Trophoblast cell (in vitro differentiated cells and primary cell): ENCODE results near the gene INTS4.
"Not testable (repeated sequence)": the region's sequence is repeated elsewhere in the genome, so short reads cannot be mapped to it uniquely, and the experiment has no call there.

Experiments used
- DNase-seq, 2 donors: peaks; one replicate each; pipeline ENCODE4 v3.0.0-alpha.2; 2016
- H2AFZ ChIP-seq: 2 replicates; pipeline ENCODE4 v1.6.1; 2013; ENCODE audit warnings: low read length, moderate library complexity, mild to moderate bottlenecking; ENCODE audit not compliant: insufficient read depth, poor library complexity
- H2AK5ac ChIP-seq: 2 replicates; pipeline ENCODE4 v1.6.1; 2013; ENCODE audit warnings: mild to moderate bottlenecking, low read length
- H2BK120ac ChIP-seq: 2 replicates; pipeline ENCODE4 v1.6.1; 2013; ENCODE audit warnings: low read length, mild to moderate bottlenecking, moderate library complexity; ENCODE audit not compliant: insufficient read depth, poor library complexity
- H2BK12ac ChIP-seq: 2 replicates; pipeline ENCODE4 v1.6.1; 2013; ENCODE audit warnings: mild to moderate bottlenecking, low read length, moderate library complexity
- H2BK5ac ChIP-seq: 2 replicates; pipeline ENCODE4 v1.6.1; 2013; ENCODE audit warnings: low read length, low read depth, moderate library complexity, mild to moderate bottlenecking; ENCODE audit not compliant: poor library complexity
- H3K14ac ChIP-seq: 2 replicates; pipeline ENCODE4 v1.6.1; 2013; ENCODE audit warnings: mild to moderate bottlenecking, low read length
- H3K18ac ChIP-seq: 2 replicates; pipeline ENCODE4 v1.6.1; 2013; ENCODE audit warnings: mild to moderate bottlenecking, low read length
- H3K23ac ChIP-seq: 2 replicates; pipeline ENCODE4 v1.6.1; 2013; ENCODE audit warnings: low read length
- H3K27ac ChIP-seq: 2 replicates; pipeline ENCODE4 v1.5.1; 2013; ENCODE audit warnings: low read depth, mild to moderate bottlenecking, inconsistent platforms, low read length, moderate library complexity
- H3K27me3 ChIP-seq: 2 replicates; pipeline ENCODE4 v1.6.1; 2013; ENCODE audit warnings: inconsistent platforms, mild to moderate bottlenecking, low read length, moderate library complexity; ENCODE audit not compliant: insufficient read depth
- H3K36me3 ChIP-seq, 2 experiments: 1 replicate in 1 of 2; 2 replicates in 1 of 2; pipeline ENCODE4 v1.6.1; 2013; ENCODE audit warnings: low read length in 2 of 2, mild to moderate bottlenecking in 2 of 2, moderate library complexity in 1 of 2; ENCODE audit not compliant: insufficient read depth in 2 of 2, control insufficient read depth in 1 of 2
- H3K4ac ChIP-seq: 2 replicates; pipeline ENCODE4 v1.6.1; 2013; ENCODE audit warnings: low read depth, mild to moderate bottlenecking, low read length, moderate library complexity
- H3K4me1 ChIP-seq, 2 experiments: 1 replicate in 1 of 2; 2 replicates in 1 of 2; pipeline ENCODE4 v1.6.1; 2013; ENCODE audit warnings: low read length in 2 of 2, mild to moderate bottlenecking in 2 of 2, moderate library complexity in 1 of 2; ENCODE audit not compliant: insufficient read depth in 2 of 2, control insufficient read depth in 1 of 2
- H3K4me2 ChIP-seq: 2 replicates; pipeline ENCODE4 v1.6.1; 2013; ENCODE audit warnings: inconsistent platforms, mild to moderate bottlenecking, low read length, moderate library complexity
- H3K4me3 ChIP-seq: 2 replicates; pipeline ENCODE4 v1.5.1; 2013; ENCODE audit warnings: mild to moderate bottlenecking, low read depth, low read length, inconsistent platforms
- H3K79me1 ChIP-seq: one replicate; pipeline ENCODE4 v1.6.1; 2013; ENCODE audit warnings: low read length
- H3K79me2 ChIP-seq: 2 replicates; pipeline ENCODE4 v1.6.1; 2013; ENCODE audit warnings: low read length, mild to moderate bottlenecking; ENCODE audit not compliant: control insufficient read depth, insufficient read depth, poor library complexity
- H3K9ac ChIP-seq: 2 replicates; pipeline ENCODE4 v1.6.1; 2013; ENCODE audit warnings: mild to moderate bottlenecking, low read length
- H3K9me3 ChIP-seq: 2 replicates; pipeline ENCODE4 v1.6.1; 2013; ENCODE audit warnings: low read depth, mild to moderate bottlenecking, control low read depth, inconsistent platforms, low read length; ENCODE audit not compliant: insufficient read depth
- H4K12ac ChIP-seq: 2 replicates; pipeline ENCODE4 v1.6.1; 2013; ENCODE audit warnings: low read depth, mild to moderate bottlenecking, low read length, moderate library complexity
- H4K8ac ChIP-seq: 2 replicates; pipeline ENCODE4 v1.6.1; 2013; ENCODE audit warnings: low read depth, mild to moderate bottlenecking, low read length, moderate library complexity
- H4K91ac ChIP-seq: one replicate; pipeline ENCODE4 v1.6.1; 2013; ENCODE audit warnings: low read depth, mild to moderate bottlenecking, low read length, moderate library complexity
- WGBS: extraction: QIAGEN DNeasy Blood & Tissue Kit; methylation state at CpG from one replicate; pipeline ENCODE4 v1.1.7; 2013; ENCODE audit warnings: missing lambda C conversion rate; ENCODE audit not compliant: insufficient read length, insufficient coverage; ENCODE audit errors: extremely low coverage; 5-methylcytosine and 5-hydroxymethylcytosine counted together

INTS4 gene

DNA sequence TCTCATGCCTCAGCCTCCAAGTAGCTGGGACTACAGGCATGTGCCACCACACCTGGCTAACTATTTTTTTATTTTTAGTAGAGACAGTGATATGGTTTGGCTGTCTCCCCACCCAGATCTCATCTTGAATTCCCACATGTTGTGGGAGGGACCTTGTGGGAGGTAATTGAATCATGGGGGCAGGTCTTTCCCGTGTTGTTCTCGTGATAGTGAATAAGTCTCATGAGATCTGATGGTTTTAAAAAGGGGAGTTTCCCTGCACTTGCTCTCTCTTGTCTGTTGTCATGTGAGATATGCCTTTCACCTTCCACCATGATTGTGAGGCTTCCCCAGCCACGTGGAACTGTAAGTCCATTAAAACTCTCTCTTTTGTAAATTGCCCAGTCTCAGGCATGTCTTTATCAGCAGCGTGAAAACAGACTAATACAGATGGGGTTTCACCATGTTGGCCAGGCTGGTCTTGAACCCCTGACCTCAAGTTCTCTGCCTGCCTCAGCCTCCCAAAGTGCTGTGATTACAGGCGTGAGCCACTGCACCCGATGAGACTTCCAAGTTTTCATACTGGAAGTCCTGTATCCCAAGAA is 20.6 kb upstream of the INTS4 start:
- H3K79me1 ChIP-seq, H3K27me3 ChIP-seq, H2BK12ac ChIP-seq, H2AK5ac ChIP-seq, H2BK5ac ChIP-seq, H4K91ac ChIP-seq, H3K9me3 ChIP-seq, H3K14ac ChIP-seq, H3K79me2 ChIP-seq, H2BK120ac ChIP-seq, H3K4me3 ChIP-seq, DNase-seq, H4K8ac ChIP-seq, H3K18ac ChIP-seq, H3K27ac ChIP-seq, H3K9ac ChIP-seq, H2AFZ ChIP-seq, H3K4me2 ChIP-seq, H3K4me1 ChIP-seq, H4K12ac ChIP-seq, H3K23ac ChIP-seq, H3K4ac ChIP-seq: not testable (repeated sequence)
- no CpG with 5 or more reads among the region's 6 CpGs for WGBS
- H3K36me3 ChIP-seq = peaks cover 8 to 15% of the 10 kb centered on the region in 2 experiments

DNA sequence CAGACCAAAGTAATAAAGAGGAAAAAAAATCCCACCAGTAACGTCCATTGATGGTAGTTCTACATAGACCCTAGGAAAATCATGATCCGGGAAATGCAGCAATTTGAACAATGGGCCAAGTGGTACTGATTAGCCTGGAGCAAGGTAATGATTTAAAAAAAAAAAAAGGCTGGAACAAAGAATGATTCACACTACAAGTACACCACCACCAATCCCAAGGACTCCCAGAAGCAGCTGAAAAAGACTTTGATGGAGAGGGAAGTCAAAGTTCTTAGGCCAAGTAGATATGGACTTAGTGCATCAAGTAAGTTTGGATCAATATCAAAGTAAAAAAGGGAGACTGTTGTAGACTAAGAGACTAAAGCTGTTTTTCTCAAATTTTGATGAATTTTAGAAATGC is 16.8 kb upstream of the INTS4 start:
- H3K4me2 ChIP-seq = no peak overlapping the region
- no peak overlapping the region for H3K9ac ChIP-seq
- H2AFZ ChIP-seq = no peak overlapping the region
- no peak overlapping the region for H3K4ac ChIP-seq
- no peak overlapping the region for H2BK5ac ChIP-seq
- no peaks in the 10 kb centered on the region for H3K4me1 ChIP-seq
- H3K14ac ChIP-seq = no peak overlapping the region
- WGBS = no CpG with 5 or more reads among the region's 2 CpGs
- peaks cover 0 to 8% of the 10 kb centered on the region in 2 experiments for H3K36me3 ChIP-seq
- no peaks in the 10 kb centered on the region for H3K79me2 ChIP-seq
- no peak overlapping the region for H2BK12ac ChIP-seq
- H3K4me3 ChIP-seq = no peak overlapping the region
- no peak overlapping the region for H3K27ac ChIP-seq
- H4K8ac ChIP-seq = no peak overlapping the region
- H3K9me3 ChIP-seq = no peaks in the 10 kb centered on the region
- H4K12ac ChIP-seq = no peak overlapping the region
- H3K79me1 ChIP-seq = no peaks in the 10 kb centered on the region
- H3K23ac ChIP-seq = no peak overlapping the region
- H3K27me3 ChIP-seq = no peaks in the 10 kb centered on the region
- no peak overlapping the region for H2BK120ac ChIP-seq
- no peak overlapping the region for H2AK5ac ChIP-seq
- H3K18ac ChIP-seq = no peak overlapping the region
- no peak overlapping the region for H4K91ac ChIP-seq
- no peak for DNase-seq

DNA sequence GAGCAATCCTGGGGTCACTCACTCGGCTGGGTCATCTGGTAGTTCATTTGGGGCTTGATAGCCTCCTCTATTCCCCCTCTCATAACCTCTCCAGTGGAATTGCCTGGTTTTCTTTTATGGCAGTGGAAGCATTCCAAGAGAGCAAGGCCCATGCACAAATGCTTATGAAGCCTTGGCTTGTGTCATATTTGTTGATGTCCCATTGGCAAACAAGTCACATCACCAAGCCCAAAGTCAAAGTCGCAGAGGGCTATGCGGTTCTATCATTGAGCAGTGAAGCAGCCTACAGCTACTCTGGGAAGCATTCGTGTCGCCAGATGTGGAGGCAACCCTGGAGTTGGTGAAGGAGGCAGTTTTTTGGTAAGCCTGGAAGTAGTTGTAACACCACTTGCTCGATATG is 16.3 kb upstream of the INTS4 start:
- DNase-seq = no peak
- no CpG with 5 or more reads among the region's 6 CpGs for WGBS
- Histone ChIP-seq H3K36me3 (peaks cover 0 to 4% of the 10 kb centered on the region in 2 experiments), H2AK5ac (no peak overlapping the region), H3K4ac (no peak overlapping the region), H3K18ac (no peak overlapping the region), H4K12ac (no peak overlapping the region), H3K27ac (no peak overlapping the region), H3K27me3 (no peaks in the 10 kb centered on the region), H3K79me2 (no peaks in the 10 kb centered on the region), H3K9ac (no peak overlapping the region), H3K14ac (no peak overlapping the region), H3K4me1 (no peaks in the 10 kb centered on the region), H4K8ac (no peak overlapping the region), H3K79me1 (no peaks in the 10 kb centered on the region), H3K4me3 (no peak overlapping the region), H2AFZ (no peak overlapping the region), H2BK12ac (no peak overlapping the region), H4K91ac (no peak overlapping the region), H2BK5ac (no peak overlapping the region), H2BK120ac (no peak overlapping the region), H3K4me2 (no peak overlapping the region), H3K23ac (no peak overlapping the region), H3K9me3 (no peaks in the 10 kb centered on the region)

DNA sequence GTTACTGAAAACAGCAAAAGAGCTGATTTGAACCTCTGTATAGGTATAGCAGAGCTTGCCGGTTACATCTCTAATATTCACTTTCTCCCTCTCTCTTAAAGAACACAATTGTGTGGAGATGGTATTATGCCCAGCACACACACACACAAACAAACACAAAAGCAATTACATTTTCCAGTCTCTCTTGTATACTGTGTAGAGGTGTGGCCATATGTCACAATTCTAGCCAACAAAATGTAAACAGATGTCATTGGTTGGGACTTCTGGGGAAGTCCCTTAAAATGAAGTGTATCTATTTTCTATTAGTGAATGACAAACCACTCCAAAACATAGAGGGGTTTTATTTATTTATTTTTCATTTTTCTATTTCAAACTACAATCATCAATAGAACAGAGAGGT is 15.8 kb upstream of the INTS4 start:
- no peak overlapping the region for H2BK5ac ChIP-seq
- H3K79me2 ChIP-seq = no peaks in the 10 kb centered on the region
- H3K4me1 ChIP-seq = no peaks in the 10 kb centered on the region
- H3K4ac ChIP-seq = no peak overlapping the region
- H4K91ac ChIP-seq = no peak overlapping the region
- H4K8ac ChIP-seq = no peak overlapping the region
- H3K36me3 ChIP-seq = peaks cover 0 to 2% of the 10 kb centered on the region in 2 experiments
- no peak overlapping the region for H3K4me3 ChIP-seq
- no peaks in the 10 kb centered on the region for H3K9me3 ChIP-seq
- no peaks in the 10 kb centered on the region for H3K27me3 ChIP-seq
- H2AFZ ChIP-seq = no peak overlapping the region
- WGBS = no CpG with 5 or more reads among the region's 1 CpG
- no peak overlapping the region for H3K14ac ChIP-seq
- no peaks in the 10 kb centered on the region for H3K79me1 ChIP-seq
- no peak overlapping the region for H3K9ac ChIP-seq
- no peak for DNase-seq
- no peak overlapping the region for H2AK5ac ChIP-seq
- no peak overlapping the region for H3K23ac ChIP-seq
- H3K4me2 ChIP-seq = no peak overlapping the region
- H3K18ac ChIP-seq = no peak overlapping the region
- no peak overlapping the region for H3K27ac ChIP-seq
- no peak overlapping the region for H2BK12ac ChIP-seq
- no peak overlapping the region for H4K12ac ChIP-seq
- H2BK120ac ChIP-seq = no peak overlapping the region
